ENCODE results near the gene GRIA1. TPM values are rescaled to one million over a fixed set of nuclear protein-coding genes. Genes with fewer than 3 reads are reported as not detected.

The GRIA1 gene
- total RNA-seq, 4 donors from 2014 or later, result 0.63 to 1.2 (median 0.93) TPM

DNA sequence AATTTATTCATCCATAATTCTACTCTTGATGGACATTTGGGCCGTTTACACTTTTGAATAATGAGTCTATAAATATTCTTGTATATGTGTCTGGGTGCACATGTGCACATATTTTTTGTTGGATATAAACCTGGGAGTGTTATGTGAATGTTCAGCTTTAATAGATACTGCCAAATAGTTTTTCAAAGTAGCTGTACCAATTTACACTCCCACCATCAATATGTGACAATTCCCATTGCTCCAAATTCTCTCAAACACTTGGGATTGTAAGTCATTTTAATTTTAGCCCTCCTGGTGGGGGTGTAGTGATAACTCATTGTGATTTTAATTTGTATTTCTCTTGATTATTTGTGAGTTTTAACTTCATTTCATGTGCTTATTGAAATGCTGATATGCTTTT is 114.9 kb downstream of the GRIA1 start:
- intact Hi-C loops (cut with DNase I), result no loop called here
- peaks cover 0 to 4% (median 0%) of the 10 kb centered on the region in 4 donors for H3K4me1 ChIP-seq
- 43% methylated on average over 1 of the region's 1 CpG for WGBS
- no peaks in the 10 kb centered on the region for H3K36me3 ChIP-seq
- H3K27me3 ChIP-seq, result no peaks in the 10 kb centered on the region
- H3K4me3 ChIP-seq, result no peak overlapping the region
- no peak for TF ChIP-seq EP300 (IDR thresholded peaks at IDR 0.05)
- no peak for TF ChIP-seq POLR2A (IDR thresholded peaks at IDR 0.05; ENCODE audit: low read depth)
- no peak for TF ChIP-seq POLR2AphosphoS5 (IDR thresholded peaks at IDR 0.05)
- TF ChIP-seq, protein P1, sequence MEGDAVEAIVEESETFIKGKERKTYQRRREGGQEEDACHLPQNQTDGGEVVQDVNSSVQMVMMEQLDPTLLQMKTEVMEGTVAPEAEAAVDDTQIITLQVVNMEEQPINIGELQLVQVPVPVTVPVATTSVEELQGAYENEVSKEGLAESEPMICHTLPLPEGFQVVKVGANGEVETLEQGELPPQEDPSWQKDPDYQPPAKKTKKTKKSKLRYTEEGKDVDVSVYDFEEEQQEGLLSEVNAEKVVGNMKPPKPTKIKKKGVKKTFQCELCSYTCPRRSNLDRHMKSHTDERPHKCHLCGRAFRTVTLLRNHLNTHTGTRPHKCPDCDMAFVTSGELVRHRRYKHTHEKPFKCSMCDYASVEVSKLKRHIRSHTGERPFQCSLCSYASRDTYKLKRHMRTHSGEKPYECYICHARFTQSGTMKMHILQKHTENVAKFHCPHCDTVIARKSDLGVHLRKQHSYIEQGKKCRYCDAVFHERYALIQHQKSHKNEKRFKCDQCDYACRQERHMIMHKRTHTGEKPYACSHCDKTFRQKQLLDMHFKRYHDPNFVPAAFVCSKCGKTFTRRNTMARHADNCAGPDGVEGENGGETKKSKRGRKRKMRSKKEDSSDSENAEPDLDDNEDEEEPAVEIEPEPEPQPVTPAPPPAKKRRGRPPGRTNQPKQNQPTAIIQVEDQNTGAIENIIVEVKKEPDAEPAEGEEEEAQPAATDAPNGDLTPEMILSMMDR (IDR thresholded peaks at IDR 0.05), result no peak
- H3K9me3 ChIP-seq, result no peaks in the 10 kb centered on the region
- DNase-seq (ENCODE audit: extremely low spot score), result no peak
- H3K27ac ChIP-seq (replicated peaks in 1 of 4), result no peak overlapping the region

DNA sequence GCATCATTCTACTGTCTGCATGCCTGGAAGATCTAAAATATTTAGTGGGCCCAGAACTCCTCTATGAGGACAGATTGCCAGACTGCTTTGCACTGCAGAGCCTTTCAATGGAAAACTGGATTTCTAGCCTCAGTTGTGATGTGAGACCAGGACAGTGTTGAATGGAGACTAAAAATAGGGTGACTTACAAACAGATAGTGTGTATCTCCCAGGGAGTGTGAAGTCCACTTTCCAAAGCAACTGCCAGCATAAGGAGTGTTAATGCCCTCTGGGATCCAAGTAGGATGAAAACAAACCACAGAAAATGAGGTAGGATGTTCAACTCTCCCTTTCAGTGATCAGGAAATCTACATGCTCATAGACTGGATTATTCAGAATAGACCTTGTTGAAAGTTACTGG is 119.5 kb downstream of the GRIA1 start:
- Histone ChIP-seq H3K27me3 (no peaks in the 10 kb centered on the region), H3K4me1 (peaks cover 0 to 5% (median 0%) of the 10 kb centered on the region in 4 donors), H3K36me3 (no peaks in the 10 kb centered on the region), H3K27ac (replicated peaks in 1 of 4) (no peak overlapping the region), H3K9me3 (no peaks in the 10 kb centered on the region), H3K4me3 (no peak overlapping the region)
- intact Hi-C loops (cut with DNase I), result no loop called here
- no peak for DNase-seq (ENCODE audit: extremely low spot score)
- TF ChIP-seq POLR2AphosphoS5 (IDR thresholded peaks at IDR 0.05) (no peak), POLR2A (IDR thresholded peaks at IDR 0.05; ENCODE audit: low read depth) (no peak), EP300 (IDR thresholded peaks at IDR 0.05) (no peak)
- TF ChIP-seq, protein P1 (IDR thresholded peaks at IDR 0.05), result no peak

DNA sequence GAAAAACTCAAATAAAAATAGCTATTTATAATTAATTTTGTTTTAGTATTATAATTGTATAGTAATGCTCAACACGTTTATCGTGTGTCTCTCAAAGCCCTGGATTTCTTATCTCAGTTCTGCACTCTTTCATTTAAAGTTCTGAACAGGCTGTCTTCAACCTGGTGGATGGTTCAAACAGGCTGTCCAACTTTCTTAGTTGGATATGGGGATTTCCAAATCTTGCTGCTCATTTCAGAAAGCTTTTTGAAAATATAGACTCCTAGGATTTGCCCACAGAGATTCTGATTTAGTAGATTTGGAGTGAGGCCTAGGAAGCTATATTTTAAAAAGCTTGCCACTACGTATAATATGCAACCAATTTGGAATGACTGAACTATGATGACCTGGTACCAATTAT is 120.3 kb downstream of the GRIA1 start:
- intact Hi-C loops (cut with DNase I), result no loop called here
- H3K9me3 ChIP-seq, result no peaks in the 10 kb centered on the region
- peaks cover 0 to 5% (median 0%) of the 10 kb centered on the region in 4 donors for H3K4me1 ChIP-seq
- no peaks in the 10 kb centered on the region for H3K36me3 ChIP-seq
- no peak for DNase-seq (ENCODE audit: extremely low spot score)
- no peaks in the 10 kb centered on the region for H3K27me3 ChIP-seq
- TF ChIP-seq, protein P1 (IDR thresholded peaks at IDR 0.05), result no peak
- TF ChIP-seq POLR2AphosphoS5 (IDR thresholded peaks at IDR 0.05) (no peak), POLR2A (IDR thresholded peaks at IDR 0.05; ENCODE audit: low read depth) (no peak), EP300 (IDR thresholded peaks at IDR 0.05) (no peak)
- H3K27ac ChIP-seq (replicated peaks in 1 of 4), result no peak overlapping the region
- WGBS, result 74% methylated on average over 3 of the region's 3 CpGs
- H3K4me3 ChIP-seq, result no peak overlapping the region

DNA sequence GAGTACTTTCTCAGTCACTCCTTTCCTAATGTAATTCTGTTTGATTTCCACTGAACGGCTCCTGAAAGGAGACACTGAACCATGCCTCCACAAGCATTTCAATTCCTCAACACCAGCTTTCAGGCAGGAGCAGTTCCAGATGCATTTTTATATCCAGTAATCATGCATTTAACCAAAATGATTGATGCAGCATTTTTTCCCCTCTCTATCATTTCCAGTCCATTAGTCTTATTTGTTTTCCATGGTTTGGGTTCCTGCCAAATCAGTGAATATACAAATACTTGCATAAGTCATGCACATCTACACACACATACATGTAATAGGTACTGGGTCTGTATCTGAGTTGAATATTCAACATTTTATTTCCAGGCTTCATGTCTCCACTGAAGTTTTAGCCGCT is 122.7 kb downstream of the GRIA1 start:
- no peak overlapping the region for H3K27ac ChIP-seq (replicated peaks in 1 of 4)
- no peak for DNase-seq (ENCODE audit: extremely low spot score)
- H3K4me3 ChIP-seq, result no peak overlapping the region
- 58% methylated on average over 2 of the region's 2 CpGs for WGBS
- H3K9me3 ChIP-seq, result no peaks in the 10 kb centered on the region
- intact Hi-C loops (cut with DNase I), result no loop called here
- H3K4me1 ChIP-seq, result peaks cover 0 to 5% (median 0%) of the 10 kb centered on the region in 4 donors
- TF ChIP-seq, protein P1 (IDR thresholded peaks at IDR 0.05), result no peak
- no peak for TF ChIP-seq EP300 (IDR thresholded peaks at IDR 0.05)
- no peak for TF ChIP-seq POLR2AphosphoS5 (IDR thresholded peaks at IDR 0.05)
- no peak for TF ChIP-seq POLR2A (IDR thresholded peaks at IDR 0.05; ENCODE audit: low read depth)
- H3K36me3 ChIP-seq, result no peaks in the 10 kb centered on the region
- no peaks in the 10 kb centered on the region for H3K27me3 ChIP-seq

DNA sequence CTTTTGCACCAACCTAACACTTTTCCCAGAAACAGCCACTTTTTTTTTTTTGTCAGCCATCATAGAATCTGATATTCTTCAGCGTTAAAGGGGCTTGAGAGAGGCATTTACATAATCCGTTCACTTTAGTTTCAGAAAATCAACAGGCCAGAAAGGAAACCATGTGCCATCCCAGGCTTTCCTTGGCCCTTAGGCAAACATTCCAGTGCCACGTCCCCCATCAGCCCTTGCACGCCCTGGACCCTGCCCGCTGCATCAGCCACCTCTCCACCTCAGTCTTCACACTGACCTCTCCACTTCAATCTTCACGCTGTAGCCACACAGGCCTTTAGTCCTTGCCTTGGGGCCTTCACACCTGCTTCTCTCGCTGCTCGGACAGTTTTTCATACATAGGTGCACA is 123.2 kb downstream of the GRIA1 start:
- no peak overlapping the region for H3K4me3 ChIP-seq
- 91% methylated on average over 8 of the region's 8 CpGs for WGBS
- no peak for DNase-seq (ENCODE audit: extremely low spot score)
- peaks cover 0 to 5% (median 0%) of the 10 kb centered on the region in 4 donors for H3K4me1 ChIP-seq
- TF ChIP-seq POLR2A (IDR thresholded peaks at IDR 0.05; ENCODE audit: low read depth) (no peak), EP300 (IDR thresholded peaks at IDR 0.05) (no peak), POLR2AphosphoS5 (IDR thresholded peaks at IDR 0.05) (no peak)
- TF ChIP-seq, protein P1 (IDR thresholded peaks at IDR 0.05), result no peak
- H3K36me3 ChIP-seq, result no peaks in the 10 kb centered on the region
- intact Hi-C loops (cut with DNase I), result no loop called here
- no peak overlapping the region for H3K27ac ChIP-seq (replicated peaks in 1 of 4)
- H3K9me3 ChIP-seq, result no peaks in the 10 kb centered on the region
- H3K27me3 ChIP-seq, result no peaks in the 10 kb centered on the region
